ENCODE data around the gene ADPRHL1.

ADPRHL1 gene

DNA sequence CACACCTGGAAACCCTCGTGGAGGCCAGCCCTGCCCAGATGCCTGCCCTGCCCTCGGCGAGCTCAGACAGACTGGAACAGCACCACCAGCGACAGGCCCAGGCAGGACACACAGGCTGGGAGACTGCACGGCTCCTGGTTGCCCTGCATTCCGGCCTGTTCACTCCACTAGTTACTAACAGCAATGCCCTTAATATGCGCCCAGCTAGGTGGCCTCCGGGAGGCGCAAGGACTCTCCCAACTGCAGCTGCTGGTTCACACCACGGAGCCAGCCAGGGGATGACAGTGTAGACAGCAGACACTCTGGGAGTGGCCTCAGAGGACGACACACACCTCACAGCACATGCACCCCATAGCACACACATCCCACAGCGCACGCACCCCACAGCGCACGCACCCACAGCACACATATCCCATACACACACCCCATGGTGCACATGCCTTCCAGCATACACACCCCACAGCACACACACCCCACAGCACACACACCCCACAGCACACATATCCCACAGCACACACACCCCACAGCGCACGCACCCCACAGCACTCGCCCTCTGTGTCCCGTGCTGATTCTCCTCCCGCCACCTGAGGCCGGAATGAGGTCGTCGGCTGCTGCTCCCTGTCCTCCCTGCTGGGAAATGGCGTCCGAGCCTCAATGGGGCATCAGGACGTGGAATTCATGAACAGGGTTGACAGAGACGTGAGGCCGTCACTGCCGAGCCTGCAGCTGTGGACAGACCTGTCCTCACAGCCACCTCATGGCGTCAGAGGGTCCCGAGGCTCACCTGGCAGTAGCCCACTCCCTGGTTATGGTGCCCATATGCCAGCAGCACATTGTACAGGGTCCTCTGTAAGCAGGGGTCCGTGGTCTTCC, 103.0 kb downstream of the ADPRHL1 start:
- DNase-seq (ENCODE audit: low read depth in 2 of 2): no peak

All from stimulated activated CD8-positive, alpha-beta memory T cell treated with anti-CD3 and anti-CD28 coated beads, Interleukin-15, amount 100 ng/mL, for 4 hours (primary cell).